ENCODE results near the gene TAAR1.

TAAR1 gene

GRCh38 chr6:132623106-132623845, 35.7 kb downstream of the TAAR1 start:
- in situ Hi-C loops (cut with MboI; ENCODE audit: low pct_unique_long_range_greater_than_20kb, low sequenced_read_pairs, unreplicated experiment), result no loop called here
- DNase-seq (ENCODE audit: low spot score), result no peak
- TF ChIP-seq CTCF (IDR thresholded peaks at IDR 0.05; ENCODE audit: extremely low read depth, insufficient read depth, missing control alignments), result no peak

GRCh38 chr6:132616677-132617076, 42.3 kb downstream of the TAAR1 start:
- no peak for DNase-seq (ENCODE audit: low spot score)
- in situ Hi-C loops (cut with MboI; ENCODE audit: low pct_unique_long_range_greater_than_20kb, low sequenced_read_pairs, unreplicated experiment), result no loop called here
- no peak for TF ChIP-seq CTCF (IDR thresholded peaks at IDR 0.05; ENCODE audit: extremely low read depth, insufficient read depth, missing control alignments)

GRCh38 chr6:132614554-132614953, 44.4 kb downstream of the TAAR1 start:
- TF ChIP-seq CTCF (IDR thresholded peaks at IDR 0.05; ENCODE audit: extremely low read depth, insufficient read depth, missing control alignments), result no peak
- in situ Hi-C loops (cut with MboI; ENCODE audit: low pct_unique_long_range_greater_than_20kb, low sequenced_read_pairs, unreplicated experiment), result no loop called here
- DNase-seq (ENCODE audit: low spot score), result no peak

- TF ChIP-seq CTCF (IDR thresholded peaks at IDR 0.05; ENCODE audit: extremely low read depth, insufficient read depth, missing control alignments), result no peak
- in situ Hi-C loops (cut with MboI; ENCODE audit: low pct_unique_long_range_greater_than_20kb, low sequenced_read_pairs, unreplicated experiment), result no loop called here
- DNase-seq (ENCODE audit: low spot score), result no peak
These were observed 46.4 kb downstream of the TAAR1 start for GRCh38 chr6:132612449-132613108.

- DNase-seq (ENCODE audit: low spot score), result no peak
- TF ChIP-seq CTCF (IDR thresholded peaks at IDR 0.05; ENCODE audit: extremely low read depth, insufficient read depth, missing control alignments), result no peak
- in situ Hi-C loops (cut with MboI; ENCODE audit: low pct_unique_long_range_greater_than_20kb, low sequenced_read_pairs, unreplicated experiment), result no loop called here
These were observed 47.4 kb downstream of the TAAR1 start for GRCh38 chr6:132611616-132612015.

- DNase-seq (ENCODE audit: low spot score), result no peak
These were observed 51.3 kb downstream of the TAAR1 start for GRCh38 chr6:132607544-132608233.

More at GRCh38 chr6:132607544-132608233, 51.3 kb downstream of the TAAR1 start:
- no peak for TF ChIP-seq CTCF (IDR thresholded peaks at IDR 0.05; ENCODE audit: extremely low read depth, insufficient read depth, missing control alignments)
- in situ Hi-C loops (cut with MboI; ENCODE audit: low pct_unique_long_range_greater_than_20kb, low sequenced_read_pairs, unreplicated experiment), result no loop called here
